Inflammatory macrophage treated with lipopolysaccharide for 1 hour (primary cell): ENCODE data around the gene MFSD12.

Experiments used
- DNase-seq, 2 donors: peaks; one replicate each; pipeline ENCODE4 v3.0.0-alpha.2; 2020 to 2022

Gene MFSD12

GRCh38 chr19:3555653-3556422 lies 1.5 kb downstream of the MFSD12 start:
- DNase-seq = no peak

- DNase-seq = peak in 1 of 2 donors; percentile 38
Measured at GRCh38 chr19:3554254-3555083, 2.9 kb downstream of the MFSD12 start.

- DNase-seq = no peak
Measured at GRCh38 chr19:3551792-3552095, 5.6 kb downstream of the MFSD12 start.

DNA sequence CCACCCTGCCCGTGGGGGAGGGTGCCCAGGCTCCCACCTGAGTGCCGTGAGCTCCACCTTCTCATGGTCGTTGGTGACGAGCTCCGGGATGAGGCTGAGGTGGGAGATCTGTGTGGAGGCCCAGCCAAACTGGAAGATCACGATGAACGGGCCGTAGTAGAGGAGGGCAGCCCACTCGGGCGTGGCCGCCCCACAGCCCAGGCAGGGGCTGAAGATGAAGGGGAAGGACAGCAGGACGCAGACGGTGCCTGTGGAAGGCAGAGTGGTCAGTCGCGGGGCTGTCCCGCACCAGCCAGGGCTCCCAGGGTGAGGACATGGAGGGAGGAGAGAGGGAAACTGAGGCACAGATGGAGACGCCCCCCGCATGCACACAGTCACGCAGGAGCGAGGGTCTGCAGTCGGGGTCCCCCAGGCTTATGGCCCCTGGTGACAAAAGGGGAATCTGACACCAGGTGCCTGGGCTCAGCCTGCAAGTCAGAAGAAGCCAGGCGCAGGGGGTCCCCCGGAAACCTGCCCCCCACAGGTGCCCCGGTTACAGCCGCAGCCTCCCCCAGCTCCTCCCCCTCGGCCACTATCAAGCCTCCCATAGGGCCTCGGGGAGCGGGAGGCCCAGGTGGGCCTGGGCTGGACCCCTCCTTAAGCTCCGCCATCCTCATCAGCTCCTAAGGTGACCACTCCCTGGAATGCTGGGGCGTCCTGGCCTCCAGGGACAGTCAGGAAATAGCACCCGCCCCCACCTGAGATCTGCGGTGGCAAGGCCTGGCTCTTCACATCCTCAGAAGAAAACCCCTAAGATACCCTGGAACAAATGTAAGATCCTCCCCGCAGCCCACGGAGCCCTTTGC lies 6.2 kb downstream of the MFSD12 start:
- no peak for DNase-seq

DNA sequence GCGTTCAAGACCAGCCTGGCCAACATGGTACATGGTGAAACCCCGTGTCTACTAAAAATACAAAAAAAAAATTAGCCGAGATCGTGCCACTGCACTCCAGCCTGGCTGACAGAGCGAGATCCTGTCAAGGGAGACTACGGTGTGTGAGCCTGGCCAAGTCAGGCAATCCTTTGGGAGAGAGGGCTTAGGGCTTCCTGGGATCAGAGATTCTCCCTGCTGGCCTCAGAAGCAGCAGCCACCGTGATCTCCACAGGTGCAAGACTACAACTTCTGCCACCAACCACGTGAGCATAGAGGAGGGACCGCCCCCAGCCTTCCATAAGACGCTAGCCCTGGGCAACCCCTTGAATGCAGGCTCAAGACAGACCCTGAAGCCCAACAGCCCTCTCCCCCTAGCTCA lies 7.6 kb downstream of the MFSD12 start:
- no peak for DNase-seq

DNA sequence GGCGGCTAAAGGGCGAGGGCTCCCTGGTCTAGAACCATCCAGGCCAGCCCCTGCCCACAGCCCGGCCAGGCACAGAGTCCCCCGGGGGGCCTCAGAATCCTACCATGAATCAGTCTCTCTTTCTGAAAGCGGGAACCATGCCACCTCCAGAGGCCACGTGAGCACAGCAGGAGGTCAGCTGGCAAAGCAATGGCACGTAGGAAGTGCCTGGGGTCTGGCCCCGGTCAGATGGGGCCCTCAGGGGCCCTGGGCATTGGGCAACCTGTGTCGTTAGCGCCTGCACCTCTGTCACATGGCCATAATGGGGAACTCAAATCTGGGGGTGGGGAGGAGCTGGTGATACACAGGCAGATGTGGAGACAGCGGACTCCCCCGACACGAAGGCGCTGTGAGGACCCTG lies 8.8 kb downstream of the MFSD12 start:
- DNase-seq = peak; percentile 75 to 92

DNA sequence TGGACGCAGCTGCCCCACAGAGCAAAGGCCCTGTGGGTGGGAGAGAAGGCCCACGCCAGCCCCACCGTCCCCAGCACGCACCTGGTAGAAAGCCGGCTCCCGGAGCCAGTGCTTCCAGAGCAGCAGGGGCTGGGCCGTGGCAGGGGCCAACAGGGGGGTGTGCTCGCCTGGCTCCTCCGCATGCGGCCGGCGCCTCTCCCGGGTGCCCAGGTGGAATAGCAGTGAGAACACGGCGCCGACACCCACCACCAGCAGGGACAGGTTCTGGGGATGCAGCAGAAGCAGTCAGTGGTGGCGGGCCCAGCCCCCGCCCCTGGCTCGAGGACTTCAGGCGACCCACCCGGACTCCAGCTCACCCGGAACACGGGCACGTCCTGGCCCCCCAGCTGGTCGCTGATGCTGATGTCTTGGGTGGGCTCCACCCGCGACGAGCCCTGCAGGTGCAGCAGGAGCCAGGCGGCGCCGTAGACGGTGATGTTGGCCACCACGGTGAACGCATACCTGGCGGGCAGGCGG lies 9.6 kb downstream of the MFSD12 start:
- DNase-seq = no peak

DNA sequence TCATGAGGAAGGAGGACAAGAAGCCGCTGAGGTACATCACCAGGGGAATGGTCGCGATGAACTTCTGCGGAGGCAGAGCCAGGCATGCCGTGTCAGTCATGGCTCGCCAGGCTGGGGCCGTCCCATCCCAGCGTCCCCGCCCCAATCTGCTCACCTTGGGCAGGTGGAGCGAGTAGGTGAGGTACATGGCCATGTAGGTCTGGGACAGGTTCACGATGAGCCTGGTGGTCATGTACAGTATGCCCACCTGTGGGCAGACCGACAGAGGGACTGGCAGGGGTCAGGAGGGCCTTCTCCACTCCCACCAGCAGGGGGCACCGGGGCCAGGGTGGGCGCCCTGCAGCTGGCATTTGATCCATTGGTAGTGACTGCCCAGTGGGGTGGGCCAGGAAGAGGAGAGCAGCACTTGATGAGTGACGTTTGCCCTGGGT lies 10.1 kb downstream of the MFSD12 start:
- peak in 1 of 2 donors; percentile 31 for DNase-seq

DNA sequence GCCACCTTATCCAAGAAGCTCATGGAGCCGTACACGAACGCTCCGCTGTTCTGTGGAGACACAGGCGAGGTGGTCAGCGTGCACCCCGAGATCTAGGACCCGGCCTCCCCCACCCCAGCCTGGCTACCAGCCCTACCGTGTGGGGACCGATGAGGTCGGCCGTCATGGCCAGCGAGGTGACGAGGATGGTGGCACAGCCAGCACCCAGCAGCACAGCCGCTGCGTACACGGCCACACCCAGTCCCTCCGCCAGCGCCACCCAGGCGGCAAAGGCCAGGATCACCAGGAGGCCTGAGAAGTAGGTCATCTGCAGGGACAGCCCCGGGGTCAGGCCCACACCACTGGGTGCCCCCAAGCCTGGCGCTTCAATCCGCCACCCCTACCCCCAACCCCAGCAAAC lies 11.3 kb downstream of the MFSD12 start:
- DNase-seq = no peak

DNA sequence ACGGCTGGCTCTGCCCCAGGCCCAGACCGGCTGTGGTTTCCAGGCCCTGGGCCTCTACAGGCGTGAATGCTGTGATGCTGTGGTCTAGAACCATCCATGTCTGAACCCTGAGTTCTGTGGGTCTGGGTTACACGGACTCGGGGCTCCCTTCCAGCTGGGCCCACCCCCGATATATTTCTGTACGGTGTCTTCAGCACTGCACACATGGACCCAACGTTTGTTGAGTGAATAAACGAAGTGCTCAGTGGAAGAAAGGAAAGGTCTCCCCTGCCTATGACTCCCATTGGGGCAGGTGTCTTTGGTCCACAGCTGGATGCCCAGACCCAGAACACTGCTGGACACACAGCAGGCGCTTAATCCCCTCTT lies 11.7 kb downstream of the MFSD12 start:
- DNase-seq = no peak

DNA sequence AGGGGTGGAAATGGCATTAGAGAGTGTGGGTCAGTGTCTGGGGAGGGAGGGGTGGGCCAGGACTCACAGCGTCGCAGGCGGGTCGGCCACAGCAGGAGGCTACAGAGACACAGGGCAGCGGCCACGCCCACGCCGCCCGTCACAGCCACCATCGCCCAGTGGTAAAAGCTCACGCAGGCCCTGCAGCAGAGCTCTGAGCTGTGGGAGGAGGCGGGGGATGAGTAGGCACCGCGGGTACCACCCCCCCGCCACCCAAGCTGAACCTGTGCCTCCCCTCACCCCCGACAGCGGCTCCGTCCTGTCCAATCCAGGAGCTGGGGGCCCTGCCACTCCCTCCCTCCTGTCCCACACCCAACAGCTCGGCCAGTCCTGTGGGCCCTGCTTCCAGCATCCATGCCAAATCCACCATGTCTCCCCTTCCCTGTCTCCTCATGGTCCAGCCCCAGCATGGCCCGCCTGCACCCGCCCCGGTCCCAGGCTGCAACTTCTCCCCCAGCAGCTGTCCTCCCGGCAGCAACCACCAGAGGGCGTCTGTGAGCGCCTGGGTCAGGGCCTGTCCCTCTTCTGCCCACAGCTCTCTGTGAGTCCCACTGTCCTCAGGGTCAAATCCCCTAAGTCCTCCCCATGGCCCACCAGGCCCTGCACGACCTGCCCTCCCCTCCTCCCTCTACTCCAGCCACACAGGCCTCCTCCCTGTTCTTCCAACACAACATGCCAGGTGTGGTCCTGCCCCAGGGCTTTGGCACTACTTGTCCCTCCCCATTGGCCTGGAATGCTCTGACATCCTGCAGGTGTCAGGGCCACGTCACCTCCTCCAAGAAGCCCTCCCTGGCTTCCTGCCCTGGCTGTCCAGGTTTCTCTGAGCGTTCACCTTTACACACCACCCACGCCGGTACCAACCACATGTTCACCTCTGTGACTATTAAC lies 12.4 kb downstream of the MFSD12 start:
- peak; percentile 33 to 91 for DNase-seq

GRCh38 chr19:3544058-3544376 lies 13.4 kb downstream of the MFSD12 start:
- DNase-seq = no peak

DNA sequence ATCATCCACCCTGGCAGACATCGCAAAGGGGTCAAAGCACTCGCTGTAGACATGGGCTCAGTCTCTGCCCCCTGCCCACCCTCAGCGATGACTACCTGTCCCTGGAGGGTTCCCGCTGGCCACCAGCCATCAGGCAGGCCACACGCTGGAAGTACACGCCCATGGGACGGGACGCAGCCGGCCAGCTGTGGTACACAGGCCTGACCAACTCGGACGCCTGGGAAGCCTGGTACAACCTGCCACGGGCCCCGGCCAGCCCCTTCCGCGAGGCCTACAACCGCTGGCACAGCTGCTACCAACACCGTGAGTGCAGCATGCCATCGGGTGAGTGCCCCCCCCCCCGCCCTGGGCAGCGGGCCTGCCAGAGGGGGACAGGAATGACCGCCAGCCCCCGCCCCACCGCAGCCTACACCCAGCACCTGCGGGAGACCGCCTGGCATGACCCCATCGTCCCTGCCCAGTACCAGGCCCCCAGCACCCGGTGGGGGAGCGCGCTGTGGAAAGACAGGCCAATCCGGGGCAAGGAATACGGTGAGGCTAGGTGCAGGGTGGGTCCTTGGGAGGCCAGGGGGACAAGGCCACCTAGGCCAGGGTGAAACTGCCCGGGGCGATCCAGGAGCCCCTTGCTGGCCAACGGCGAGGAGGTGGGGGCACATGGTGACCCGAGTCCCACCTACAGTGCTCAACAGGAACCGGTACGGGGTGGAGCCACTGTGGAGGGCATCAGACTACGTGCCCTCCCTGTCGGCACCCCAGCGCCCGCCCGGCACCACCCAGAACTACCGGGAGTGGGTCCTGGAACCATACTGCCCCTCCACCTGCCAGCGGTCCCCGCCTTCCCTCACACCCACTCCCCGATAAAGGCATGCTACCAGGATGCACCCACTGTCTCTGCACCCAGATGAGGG lies 14.0 kb downstream of the MFSD12 start:
- no peak for DNase-seq

DNA sequence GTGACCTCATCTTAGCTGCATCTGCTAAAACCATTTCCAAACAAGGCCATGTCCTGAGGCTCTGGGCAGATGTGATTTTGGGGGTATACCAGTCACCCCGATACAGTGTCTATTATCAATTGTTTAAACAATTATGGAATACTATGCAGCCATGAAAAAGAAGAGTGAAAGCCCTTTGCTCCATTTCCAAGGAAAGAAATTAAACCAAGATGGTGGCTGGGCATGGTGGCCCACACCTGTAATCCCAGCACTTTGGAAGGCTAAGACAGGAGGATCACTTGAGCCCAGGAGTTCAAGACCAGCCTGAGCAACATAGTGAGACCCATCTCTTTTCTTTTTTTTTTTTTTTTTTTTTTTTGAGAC lies 17.6 kb downstream of the MFSD12 start:
- DNase-seq = no peak

DNA sequence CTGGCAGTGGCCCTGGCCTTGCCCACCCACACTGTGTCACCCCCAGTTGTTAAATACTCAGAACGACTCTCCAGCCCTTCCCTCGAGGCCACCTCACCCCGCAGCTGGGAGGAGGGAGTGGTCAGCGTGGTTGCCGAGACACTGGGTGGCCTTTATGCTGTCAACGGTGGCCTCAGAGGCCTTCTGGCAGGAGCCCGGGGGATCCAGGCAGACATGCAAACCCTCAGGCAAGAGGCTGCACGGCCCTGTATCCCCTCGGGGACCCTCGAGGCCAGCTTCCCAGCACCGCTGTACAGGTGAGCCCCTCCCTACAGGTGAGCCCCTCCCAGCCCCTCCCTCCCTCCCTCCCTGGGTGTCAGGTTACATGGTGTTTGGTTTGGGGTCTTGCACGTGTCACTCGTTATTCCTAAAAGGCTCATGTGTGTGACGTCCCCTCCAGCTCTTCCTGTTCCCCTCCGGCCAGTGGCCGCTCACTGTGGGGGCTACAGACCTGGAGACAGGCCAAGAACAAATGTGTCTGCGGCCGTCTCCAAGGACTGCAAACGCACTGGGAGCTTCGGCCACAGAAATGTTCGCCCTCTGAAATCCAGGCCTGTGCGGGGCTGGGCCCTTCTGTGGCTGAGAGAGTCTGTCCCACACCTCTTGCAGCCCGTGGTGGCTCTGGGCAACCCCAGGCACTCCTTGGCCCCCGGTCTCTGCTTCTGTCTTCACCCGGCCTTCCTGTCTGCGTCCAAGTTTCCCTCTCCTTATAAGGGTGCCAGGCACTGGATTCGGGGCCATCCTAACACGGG lies 18.2 kb downstream of the MFSD12 start, which contains the start of gene TEKTIP1:
TSS of gene TEKTIP1 (plus strand) at position 210 of the 791 bp plus-strand sequence. CDS start at position 214, 4 bp downstream.
- DNase-seq = no peak

- DNase-seq = no peak
Measured at GRCh38 chr19:3538258-3538929, 19.0 kb downstream of the MFSD12 start.

- DNase-seq = no peak
Measured at GRCh38 chr19:3537438-3538240, 19.7 kb downstream of the MFSD12 start.

DNA sequence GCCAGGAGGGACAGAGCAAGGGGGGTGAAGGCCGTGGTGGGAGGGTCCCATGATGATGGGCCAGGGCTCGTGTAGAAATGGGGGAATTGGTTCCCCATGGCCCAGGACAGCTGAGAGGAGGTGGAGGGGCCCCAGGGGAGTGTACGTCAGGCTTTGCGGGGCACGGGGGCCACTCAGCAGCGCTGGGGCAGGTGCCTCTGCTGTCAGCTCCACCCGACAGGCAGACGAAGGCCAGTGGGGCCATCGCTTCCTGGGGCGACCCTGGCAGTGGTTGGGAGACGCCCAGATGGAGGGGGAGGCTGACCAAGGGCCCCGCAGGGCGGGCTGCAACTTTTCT lies 20.3 kb downstream of the MFSD12 start:
- DNase-seq = no peak
